Prostate gland (tissue), 2 donors: ENCODE measurements around the gene KCNN3.

Experiments
- POLR2A ChIP-seq: fragments of 450-650 bp; IDR thresholded peaks from one replicate; pipeline ENCODE4 v1.6.1; 2016; ENCODE audit warnings: antibody characterized with exemption, mild to moderate bottlenecking
- POLR2AphosphoS5 ChIP-seq: sonication (generic); formaldehyde crosslinking; IDR thresholded peaks from one replicate; pipeline ENCODE4 v1.6.1; 2017; ENCODE audit warnings: antibody characterized with exemption
- TF ChIP-seq, protein P1 (sequence below), 4 experiments: fragments of 200-600 bp in 2 of 4; fragments of 450-650 bp in 2 of 4; sonication (generic) in 2 of 4; IDR thresholded peaks; 1 replicate in 3 of 4; 2 replicates in 1 of 4; pipeline ENCODE4 v1.5.1; 2016 to 2019; ENCODE audit warnings: antibody characterized with exemption in 4 of 4, mild to moderate bottlenecking in 2 of 4, moderate library complexity in 2 of 4

DNA sequence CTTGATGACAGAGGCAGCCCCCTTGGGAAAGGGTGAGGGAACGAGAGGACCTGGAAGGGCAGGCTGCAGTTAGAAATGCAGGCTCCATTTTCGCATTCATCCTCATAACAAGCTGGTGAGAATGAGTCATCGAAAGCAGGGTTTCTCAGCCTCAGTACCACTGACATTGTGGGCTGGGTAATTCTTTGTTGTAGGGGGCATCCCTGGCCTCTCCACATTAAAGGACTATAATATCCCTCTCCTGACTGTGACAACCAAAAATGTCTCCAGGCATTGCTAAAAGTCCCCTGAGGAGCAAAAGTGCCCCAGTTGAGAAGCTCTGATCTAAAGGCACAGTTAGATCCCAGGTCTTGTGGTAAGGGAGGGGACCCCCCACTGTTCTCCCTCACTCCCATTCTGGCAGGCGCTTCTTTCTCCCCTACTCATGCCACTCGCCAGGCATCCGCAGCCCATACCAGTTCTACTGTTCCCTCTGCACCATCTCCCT, 20.4 kb downstream of the KCNN3 start:
- TF ChIP-seq, protein P1, sequence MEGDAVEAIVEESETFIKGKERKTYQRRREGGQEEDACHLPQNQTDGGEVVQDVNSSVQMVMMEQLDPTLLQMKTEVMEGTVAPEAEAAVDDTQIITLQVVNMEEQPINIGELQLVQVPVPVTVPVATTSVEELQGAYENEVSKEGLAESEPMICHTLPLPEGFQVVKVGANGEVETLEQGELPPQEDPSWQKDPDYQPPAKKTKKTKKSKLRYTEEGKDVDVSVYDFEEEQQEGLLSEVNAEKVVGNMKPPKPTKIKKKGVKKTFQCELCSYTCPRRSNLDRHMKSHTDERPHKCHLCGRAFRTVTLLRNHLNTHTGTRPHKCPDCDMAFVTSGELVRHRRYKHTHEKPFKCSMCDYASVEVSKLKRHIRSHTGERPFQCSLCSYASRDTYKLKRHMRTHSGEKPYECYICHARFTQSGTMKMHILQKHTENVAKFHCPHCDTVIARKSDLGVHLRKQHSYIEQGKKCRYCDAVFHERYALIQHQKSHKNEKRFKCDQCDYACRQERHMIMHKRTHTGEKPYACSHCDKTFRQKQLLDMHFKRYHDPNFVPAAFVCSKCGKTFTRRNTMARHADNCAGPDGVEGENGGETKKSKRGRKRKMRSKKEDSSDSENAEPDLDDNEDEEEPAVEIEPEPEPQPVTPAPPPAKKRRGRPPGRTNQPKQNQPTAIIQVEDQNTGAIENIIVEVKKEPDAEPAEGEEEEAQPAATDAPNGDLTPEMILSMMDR (IDR thresholded peaks at IDR 0.05): no peak
- TF ChIP-seq POLR2AphosphoS5: no peak
- TF ChIP-seq POLR2A: no peak
